IMR-90 (cell line): ENCODE measurements around the gene CELF5. TPM values are rescaled to one million over a fixed set of nuclear protein-coding genes. Genes with fewer than 3 reads are reported as not detected.

Source experiments
- ATAC-seq: fragments of 200-7000 bp; cut with Tn5 transposase; 2 replicates; pipeline ENCODE4 v1.9.1; 2020; ENCODE audit warnings: low read depth, mild to moderate bottlenecking, moderate library complexity
- BruUV-seq: library from RNA; stranded (reverse); fragments of 400-500 nt; replicated peaks from 2 replicates; lab custom pipeline; 2021; lab: Mats Ljungman, UMichigan
- CTCF ChIA-PET: fragments of 300-600 bp; formaldehyde crosslinking; extraction: SDS; loops from one replicate; lab custom pipeline; 2021; ENCODE audit warnings: antibody characterized with exemption; lab: Yijun Ruan, JAX
- POLR2A ChIA-PET: fragments of 300-600 bp; sonication (Branson Sonifier 250); formaldehyde crosslinking; loops from one replicate; lab custom pipeline; 2022; ENCODE audit warnings: antibody characterized with exemption; ENCODE audit not compliant: unreplicated experiment; lab: Charles Lee
- DNase-seq: peaks from one replicate; pipeline ENCODE4 v3.0.0; 2013
- H2AFZ ChIP-seq: replicated peaks from 2 replicates; pipeline ENCODE3; 2013; ENCODE audit warnings: low read length, mild to moderate bottlenecking; ENCODE audit not compliant: poor library complexity
- H2AK5ac ChIP-seq: 2 replicates; pipeline ENCODE4 v1.6.1; 2013; ENCODE audit warnings: low read depth, low read length, inconsistent platforms
- H2AK9ac ChIP-seq: replicated peaks from 2 replicates; pipeline ENCODE3; 2013; ENCODE audit warnings: mild to moderate bottlenecking, low read depth, low read length, moderate library complexity; ENCODE audit not compliant: poor library complexity
- H2BK120ac ChIP-seq: 2 replicates; pipeline ENCODE4 v1.6.1; 2013; ENCODE audit warnings: low read depth, low read length, inconsistent platforms
- H2BK15ac ChIP-seq: 3 replicates; pipeline ENCODE4 v1.6.1; 2013; ENCODE audit warnings: low read depth, low read length, inconsistent platforms
- H2BK20ac ChIP-seq: 2 replicates; pipeline ENCODE4 v1.6.1; 2013; ENCODE audit warnings: low read depth, mild to moderate bottlenecking, inconsistent platforms, low read length, moderate library complexity
- H2BK5ac ChIP-seq: 2 replicates; pipeline ENCODE4 v1.6.1; 2013; ENCODE audit warnings: mild to moderate bottlenecking, low read depth, low read length, inconsistent platforms; ENCODE audit not compliant: poor library complexity, severe bottlenecking
- H3K14ac ChIP-seq: replicated peaks from 2 replicates; pipeline ENCODE4 v1.6.1; 2013; ENCODE audit warnings: low read depth, low read length, inconsistent platforms
- H3K18ac ChIP-seq: 2 replicates; pipeline ENCODE4 v1.6.1; 2013; ENCODE audit warnings: low read depth, low read length, control low read depth
- H3K23ac ChIP-seq: 2 replicates; pipeline ENCODE4 v1.6.1; 2013; ENCODE audit warnings: low read depth, low read length, inconsistent platforms
- H3K27ac ChIP-seq: 2 replicates; pipeline ENCODE4 v1.5.1; 2013; ENCODE audit warnings: mild to moderate bottlenecking, control low read depth, low read length; ENCODE audit not compliant: insufficient read depth
- H3K27me3 ChIP-seq: 2 replicates; pipeline ENCODE4 v1.6.1; 2013; ENCODE audit warnings: low read length; ENCODE audit not compliant: control insufficient read depth, insufficient read depth
- H3K36me3 ChIP-seq: 2 replicates; pipeline ENCODE4 v1.6.1; 2013; ENCODE audit warnings: low read length, mixed read lengths; ENCODE audit not compliant: control insufficient read depth, insufficient read depth
- H3K4ac ChIP-seq: 2 replicates; pipeline ENCODE4 v1.6.1; 2013; ENCODE audit warnings: low read depth, low read length, inconsistent platforms
- H3K4me1 ChIP-seq: 2 replicates; pipeline ENCODE4 v1.6.1; 2013; ENCODE audit warnings: low read length, mixed read lengths; ENCODE audit not compliant: control insufficient read depth, insufficient read depth
- H3K4me2 ChIP-seq: 2 replicates; pipeline ENCODE4 v1.6.1; 2013; ENCODE audit warnings: low read depth, mild to moderate bottlenecking, control low read depth, low read length, moderate library complexity
- H3K4me3 ChIP-seq: 2 replicates; pipeline ENCODE4 v1.5.1; 2013; ENCODE audit warnings: low read depth, mild to moderate bottlenecking, control low read depth, low read length, moderate library complexity; ENCODE audit not compliant: insufficient read depth
- H3K56ac ChIP-seq: 2 replicates; pipeline ENCODE4 v1.6.1; 2013; ENCODE audit warnings: low read length, inconsistent platforms; ENCODE audit not compliant: insufficient read depth; ENCODE audit errors: extremely low read depth
- H3K79me1 ChIP-seq, 2 experiments: 2 replicates each; pipeline ENCODE4 v1.6.1; 2013; ENCODE audit warnings: low read length in 2 of 2, inconsistent platforms in 1 of 2, low read depth in 1 of 2
- H3K9ac ChIP-seq: 2 replicates; pipeline ENCODE4 v1.6.1; 2013; ENCODE audit warnings: low read depth, low read length, control low read depth
- H3K9me1 ChIP-seq: 2 replicates; pipeline ENCODE4 v1.6.1; 2013; ENCODE audit warnings: low read length, inconsistent platforms; ENCODE audit not compliant: insufficient read depth
- H3K9me3 ChIP-seq: 2 replicates; pipeline ENCODE4 v1.6.1; 2013; ENCODE audit warnings: low read length; ENCODE audit not compliant: control insufficient read depth, insufficient read depth
- H4K20me1 ChIP-seq: 2 replicates; pipeline ENCODE4 v1.6.1; 2013; ENCODE audit warnings: low read length, inconsistent platforms; ENCODE audit not compliant: insufficient read depth
- H4K5ac ChIP-seq: 2 replicates; pipeline ENCODE4 v1.6.1; 2013; ENCODE audit warnings: mild to moderate bottlenecking, low read depth, low read length, control low read depth
- H4K8ac ChIP-seq, 2 experiments: 2 replicates each; pipeline ENCODE4 v1.6.1; 2013; ENCODE audit warnings: low read depth in 2 of 2, low read length in 2 of 2, control low read depth in 1 of 2, inconsistent platforms in 1 of 2
- H4K91ac ChIP-seq: 2 replicates; pipeline ENCODE4 v1.6.1; 2013; ENCODE audit warnings: low read depth, low read length, inconsistent platforms; ENCODE audit not compliant: insufficient read depth
- BHLHE40 ChIP-seq: fragments of 150-350 bp; IDR thresholded peaks from 2 replicates; pipeline ENCODE4 v1.6.1; 2016; ENCODE audit warnings: mild to moderate bottlenecking, low read depth, low read length
- CEBPB ChIP-seq: IDR thresholded peaks from 2 replicates; pipeline ENCODE4 v1.6.1; 2012; ENCODE audit warnings: low read depth, low read length, improper control_type of control experiment
- ELK1 ChIP-seq: fragments of 150-350 bp; IDR thresholded peaks from 2 replicates; pipeline ENCODE4 v1.6.1; 2016; ENCODE audit warnings: low read depth, mild to moderate bottlenecking, low read length, moderate library complexity, borderline replicate concordance
- FOS ChIP-seq: fragments of 150-350 bp; IDR thresholded peaks from 2 replicates; pipeline ENCODE4 v1.6.1; 2016; ENCODE audit warnings: low read depth, low read length
- MAZ ChIP-seq: IDR thresholded peaks from 2 replicates; pipeline ENCODE4 v1.6.1; 2012; ENCODE audit warnings: low read depth, mild to moderate bottlenecking, low read length, improper control_type of control experiment, moderate library complexity, borderline replicate concordance
- MXI1 ChIP-seq: IDR thresholded peaks from 2 replicates; pipeline ENCODE4 v1.6.1; 2012; ENCODE audit warnings: low read depth, mild to moderate bottlenecking, low read length, moderate library complexity, borderline replicate concordance
- NFE2L2 ChIP-seq: fragments of 150-350 bp; IDR thresholded peaks from 2 replicates; pipeline ENCODE4 v1.6.1; 2016; ENCODE audit warnings: low read depth, mild to moderate bottlenecking, low read length
- RAD21 ChIP-seq: IDR thresholded peaks from 2 replicates; pipeline ENCODE4 v1.6.1; 2012; ENCODE audit warnings: low read length, improper control_type of control experiment
- RCOR1 ChIP-seq: IDR thresholded peaks from 2 replicates; pipeline ENCODE4 v1.6.1; 2012; ENCODE audit warnings: mild to moderate bottlenecking, low read length, improper control_type of control experiment; ENCODE audit not compliant: insufficient replicate concordance
- RFX5 ChIP-seq: IDR thresholded peaks from 2 replicates; pipeline ENCODE4 v1.8.0; 2012; ENCODE audit warnings: low read depth, mild to moderate bottlenecking, low read length, moderate library complexity
- WGBS, 2 experiments: methylation state at CpG; one replicate each; pipeline versions ENCODE4 v1.1.5 to v1.1.7; 2013; ENCODE audit warnings: missing lambda C conversion rate in 2 of 2; ENCODE audit not compliant: insufficient read length in 1 of 2; ENCODE audit errors: extremely low coverage in 2 of 2; 5-methylcytosine and 5-hydroxymethylcytosine counted together
- dilution Hi-C: fragments of 300-500 bp; cut with HindIII; formaldehyde crosslinking; loops from one replicate; pipeline ENCODE4 v1.14.3; 2018; ENCODE audit warnings: low sequenced_read_pairs; ENCODE audit not compliant: unreplicated experiment
- in situ Hi-C: fragments of 300-500 bp; cut with MboI; formaldehyde crosslinking; loops from 3 replicates; pipeline ENCODE4 v1.14.3; 2019; ENCODE audit warnings: low sequenced_read_pairs, inconsistent platforms, mixed read lengths
- intact Hi-C: fragments of 100-400 bp; cut with micrococcal nuclease; formaldehyde crosslinking; loops from 2 replicates; pipeline ENCODE4 v1.10.0; 2022
- polyA plus RNA-seq, 3 experiments: library from polyadenylated mRNA; depleted of rRNA; stranded (reverse); fragments of >200 nt; gene quantifications; 2 replicates each; pipeline ENCODE4 v1.2.3, GENCODE V29; 2012; ENCODE audit warnings: low replicate concordance in 1 of 3
- total RNA-seq: library from RNA; depleted of rRNA; stranded (reverse); fragments of >200 nt; gene quantifications from 2 replicates; pipeline ENCODE4 v1.2.3, GENCODE V29; 2012
- TF ChIP-seq, protein P1 (sequence below): fragments of 150-350 bp; IDR thresholded peaks from 2 replicates; pipeline ENCODE4 v1.6.1; 2017; ENCODE audit warnings: mild to moderate bottlenecking, antibody characterized with exemption, low read length, low read depth
- TF ChIP-seq, protein P2 (sequence below): conservative IDR thresholded peaks from 2 replicates; pipeline ENCODE4 v1.5.1; 2012; ENCODE audit warnings: mild to moderate bottlenecking, low read depth, low read length, improper control_type of control experiment

The CELF5 gene
- total and polyA plus RNA-seq, 2 of the 4 experiments (the other 2 are of a cell fraction), result 0.02 TPM; not detected in 1

GRCh38 chr19:3178973-3179738 lies 45.3 kb upstream of the CELF5 start (continued):
- TF ChIP-seq RAD21, result no peak

- CTCF ChIA-PET, result no interaction called here
- Histone ChIP-seq H3K4ac (no peak overlapping the region), H2BK120ac (no peak overlapping the region), H2AK9ac (no peak overlapping the region), H2BK20ac (no peak overlapping the region), H4K5ac (no peak overlapping the region), H2BK5ac (no peak overlapping the region), H3K79me1 (peaks cover 0 to 5% of the 10 kb centered on the region in 2 experiments; a peak in 1 of 4 replicates), H3K14ac (no peak overlapping the region), H4K8ac (no peak overlapping the region), H2AFZ (no peak overlapping the region), H4K20me1 (no peaks in the 10 kb centered on the region), H3K9ac (no peak overlapping the region), H3K4me2 (no peak overlapping the region), H3K4me3 (no peak overlapping the region), H3K23ac (no peak overlapping the region), H4K91ac (no peak overlapping the region), H3K9me1 (peaks cover 10% of the 10 kb centered on the region; the same call in 1 of the 2 replicates), H3K27ac (no peak overlapping the region), H2BK15ac (no peak overlapping the region), H3K56ac (no peak overlapping the region), H2AK5ac (no peak overlapping the region), H3K27me3 (no peaks in the 10 kb centered on the region), H3K18ac (no peak overlapping the region), H3K9me3 (no peaks in the 10 kb centered on the region), H3K36me3 (no peaks in the 10 kb centered on the region), H3K4me1 (peaks cover 11% of the 10 kb centered on the region)
- 93% methylated on average over 21 of the region's 31 CpGs; no CpG with 5 or more reads in 1 of the 2 experiments for WGBS, 2 experiments
- dilution Hi-C loops (no loop called here), in situ Hi-C loops (no loop called here), intact Hi-C loops (no loop called here)
- no peak for ATAC-seq
- DNase-seq, result no peak
- POLR2A ChIA-PET, result no interaction called here
- no TSS peak for BruUV-seq
- no peak for TF ChIP-seq CEBPB
- no peak for TF ChIP-seq MAZ
- TF ChIP-seq, protein P1, sequence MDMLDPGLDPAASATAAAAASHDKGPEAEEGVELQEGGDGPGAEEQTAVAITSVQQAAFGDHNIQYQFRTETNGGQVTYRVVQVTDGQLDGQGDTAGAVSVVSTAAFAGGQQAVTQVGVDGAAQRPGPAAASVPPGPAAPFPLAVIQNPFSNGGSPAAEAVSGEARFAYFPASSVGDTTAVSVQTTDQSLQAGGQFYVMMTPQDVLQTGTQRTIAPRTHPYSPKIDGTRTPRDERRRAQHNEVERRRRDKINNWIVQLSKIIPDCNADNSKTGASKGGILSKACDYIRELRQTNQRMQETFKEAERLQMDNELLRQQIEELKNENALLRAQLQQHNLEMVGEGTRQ, result no peak
- no peak for TF ChIP-seq ELK1
- no peak for TF ChIP-seq RCOR1
- TF ChIP-seq, protein P2, sequence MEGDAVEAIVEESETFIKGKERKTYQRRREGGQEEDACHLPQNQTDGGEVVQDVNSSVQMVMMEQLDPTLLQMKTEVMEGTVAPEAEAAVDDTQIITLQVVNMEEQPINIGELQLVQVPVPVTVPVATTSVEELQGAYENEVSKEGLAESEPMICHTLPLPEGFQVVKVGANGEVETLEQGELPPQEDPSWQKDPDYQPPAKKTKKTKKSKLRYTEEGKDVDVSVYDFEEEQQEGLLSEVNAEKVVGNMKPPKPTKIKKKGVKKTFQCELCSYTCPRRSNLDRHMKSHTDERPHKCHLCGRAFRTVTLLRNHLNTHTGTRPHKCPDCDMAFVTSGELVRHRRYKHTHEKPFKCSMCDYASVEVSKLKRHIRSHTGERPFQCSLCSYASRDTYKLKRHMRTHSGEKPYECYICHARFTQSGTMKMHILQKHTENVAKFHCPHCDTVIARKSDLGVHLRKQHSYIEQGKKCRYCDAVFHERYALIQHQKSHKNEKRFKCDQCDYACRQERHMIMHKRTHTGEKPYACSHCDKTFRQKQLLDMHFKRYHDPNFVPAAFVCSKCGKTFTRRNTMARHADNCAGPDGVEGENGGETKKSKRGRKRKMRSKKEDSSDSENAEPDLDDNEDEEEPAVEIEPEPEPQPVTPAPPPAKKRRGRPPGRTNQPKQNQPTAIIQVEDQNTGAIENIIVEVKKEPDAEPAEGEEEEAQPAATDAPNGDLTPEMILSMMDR, result no peak
- TF ChIP-seq MXI1, result no peak
- no peak for TF ChIP-seq RFX5
- TF ChIP-seq FOS, result no peak
- TF ChIP-seq NFE2L2, result no peak
- no peak for TF ChIP-seq BHLHE40
These were observed 44.6 kb upstream of the CELF5 start for GRCh38 chr19:3179739-3180293.
